Hepatocyte (in vitro differentiated cells): ENCODE data around the gene CRYBG2. TPM values are rescaled to one million over a fixed set of nuclear protein-coding genes. Genes with fewer than 3 reads are reported as not detected.
A peak's percentile ranks its signal among the peaks of the same experiment; 100 is the strongest.

Experiments used
- DNase-seq: peaks from one replicate; pipeline ENCODE4 v3.0.0-alpha.2; 2016; ENCODE audit warnings: low spot score
- H2AFZ ChIP-seq: fragments of 200-600 bp; sonication (generic); 2 replicates; pipeline ENCODE4 v1.6.0; 2016; ENCODE audit warnings: antibody characterized with exemption, mild to moderate bottlenecking
- H3K27ac ChIP-seq: fragments of 200-600 bp; sonication (generic); 2 replicates; pipeline ENCODE4 v1.5.1; 2016; ENCODE audit warnings: mild to moderate bottlenecking
- H3K27me3 ChIP-seq: fragments of 200-600 bp; sonication (generic); 2 replicates; pipeline ENCODE4 v1.6.1; 2016
- H3K36me3 ChIP-seq: fragments of 200-600 bp; sonication (generic); replicated peaks from 2 replicates; pipeline ENCODE4 v1.5.1; 2016; ENCODE audit warnings: low read depth; ENCODE audit not compliant: insufficient read depth
- H3K4me1 ChIP-seq: fragments of 200-600 bp; sonication (generic); 2 replicates; pipeline ENCODE4 v1.5.1; 2016; ENCODE audit warnings: mild to moderate bottlenecking, moderate library complexity; ENCODE audit not compliant: insufficient read depth
- H3K4me2 ChIP-seq: fragments of 200-600 bp; sonication (generic); 2 replicates; pipeline ENCODE4 v1.6.0; 2016
- H3K4me3 ChIP-seq: fragments of 200-600 bp; sonication (generic); 2 replicates; pipeline ENCODE4 v1.5.1; 2016; ENCODE audit warnings: mild to moderate bottlenecking
- H3K79me2 ChIP-seq: fragments of 200-600 bp; sonication (generic); 2 replicates; pipeline ENCODE4 v1.6.0; 2017; ENCODE audit warnings: mild to moderate bottlenecking
- H3K9me2 ChIP-seq: fragments of 200-600 bp; sonication (generic); replicated peaks from 2 replicates; pipeline ENCODE4 v1.6.0; 2017; ENCODE audit warnings: mild to moderate bottlenecking; ENCODE audit not compliant: insufficient read depth
- H3K9me3 ChIP-seq: fragments of 200-600 bp; sonication (generic); 2 replicates; pipeline ENCODE4 v1.5.1; 2016; ENCODE audit warnings: low read depth, mild to moderate bottlenecking
- H4K20me1 ChIP-seq: fragments of 200-600 bp; sonication (generic); 2 replicates; pipeline ENCODE4 v1.6.0; 2016; ENCODE audit warnings: mild to moderate bottlenecking; ENCODE audit not compliant: insufficient read depth, poor library complexity, severe bottlenecking
- EZH2 ChIP-seq: fragments of 200-600 bp; sonication (generic); IDR thresholded peaks from 2 replicates; pipeline ENCODE4 v1.6.1; 2016; ENCODE audit warnings: antibody characterized with exemption, mild to moderate bottlenecking, borderline replicate concordance
- EZH2phosphoT487 ChIP-seq: fragments of 200-600 bp; sonication (generic); IDR thresholded peaks from one replicate; pipeline ENCODE4 v1.6.1; 2018; ENCODE audit warnings: antibody characterized with exemption, mild to moderate bottlenecking, low read depth, moderate library complexity; ENCODE audit not compliant: unreplicated experiment, severe bottlenecking
- WGBS: methylation state at CpG from one replicate; pipeline ENCODE4 v1.1.6; 2016; ENCODE audit warnings: low lambda C conversion rate; ENCODE audit errors: missing lambda C conversion rate; 5-methylcytosine and 5-hydroxymethylcytosine counted together
- polyA plus RNA-seq: library from polyadenylated mRNA; unstranded; fragments of >200 nt; fragmentation: Nextera tagmentation; extraction: Ambion mirVana; gene quantifications from 2 replicates; pipeline ENCODE4 v1.2.1, GENCODE V29; 2016
- total RNA-seq: library from RNA; depleted of rRNA; stranded (reverse); fragments of >200 nt; gene quantifications from 2 replicates; pipeline ENCODE4 v1.2.3, GENCODE V29; 2014
- TF ChIP-seq, protein P1 (sequence below): fragments of 200-600 bp; sonication (generic); IDR thresholded peaks from 2 replicates; pipeline ENCODE4 v1.5.1; 2016; ENCODE audit warnings: antibody characterized with exemption, mild to moderate bottlenecking; ENCODE audit not compliant: poor library complexity

CRYBG2 gene
- total and polyA plus RNA-seq, 2 experiments from 2014 or later: 15.6 to 20.1 TPM

DNA sequence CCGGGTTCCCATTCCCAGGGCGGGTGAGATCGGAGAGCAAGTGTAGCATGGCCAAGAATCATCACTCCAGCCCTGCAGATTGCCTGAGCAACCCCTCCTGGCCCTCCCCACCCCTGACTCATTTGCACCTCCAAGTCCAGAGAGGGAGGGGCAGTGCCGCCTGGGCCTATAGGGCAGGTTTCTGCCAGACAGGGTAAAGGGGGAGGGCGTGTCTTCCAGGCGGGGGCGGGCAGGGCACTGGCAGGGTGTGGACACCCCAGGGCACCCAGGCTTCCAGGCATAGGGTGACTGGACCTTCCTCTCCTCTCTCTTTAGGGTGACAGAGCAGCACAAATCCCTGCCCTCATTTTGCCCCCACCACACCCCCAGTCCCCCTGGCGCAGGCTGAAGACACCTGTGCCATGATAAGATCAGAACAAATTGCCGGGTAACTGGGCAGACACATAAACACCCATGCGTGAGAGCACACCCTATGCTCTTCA, 3.2 kb upstream of the CRYBG2 start:
- WGBS: 86% methylated on average over 6 of the region's 10 CpGs

DNA sequence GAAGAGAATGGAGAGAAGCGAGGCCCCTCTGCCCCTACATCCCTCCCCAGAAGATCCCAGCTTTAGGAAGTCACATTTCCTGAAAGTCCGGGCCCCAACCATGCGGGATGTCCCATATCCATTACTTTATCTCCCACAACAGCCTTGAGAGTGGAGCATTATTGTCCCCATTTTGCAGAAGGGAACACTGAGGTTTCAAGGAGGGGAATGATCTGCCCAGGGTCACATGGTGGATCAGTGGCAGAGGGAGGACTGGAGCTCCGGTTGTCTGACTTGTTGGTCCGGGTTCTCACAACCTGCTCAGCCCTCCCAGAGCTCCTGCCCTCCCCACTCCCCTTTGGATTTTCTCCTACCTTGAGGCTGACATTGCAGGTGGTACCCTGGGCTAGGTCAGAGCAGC, 2.2 kb upstream of the CRYBG2 start:
- H3K4me1 ChIP-seq: peaks cover 50% of the 10 kb centered on the region
- H3K79me2 ChIP-seq: peaks cover 11% of the 10 kb centered on the region
- no peaks in the 10 kb centered on the region for H3K36me3 ChIP-seq
- H3K4me3 ChIP-seq: no peak overlapping the region
- H3K4me2 ChIP-seq: no peak overlapping the region
- WGBS: 81% methylated on average over 5 of the region's 5 CpGs
- no peaks in the 10 kb centered on the region for H3K9me3 ChIP-seq
- DNase-seq: no peak
- H3K27ac ChIP-seq: peak overlapping the region; percentile 100
- no peak for TF ChIP-seq EZH2phosphoT487
- TF ChIP-seq, protein P1, sequence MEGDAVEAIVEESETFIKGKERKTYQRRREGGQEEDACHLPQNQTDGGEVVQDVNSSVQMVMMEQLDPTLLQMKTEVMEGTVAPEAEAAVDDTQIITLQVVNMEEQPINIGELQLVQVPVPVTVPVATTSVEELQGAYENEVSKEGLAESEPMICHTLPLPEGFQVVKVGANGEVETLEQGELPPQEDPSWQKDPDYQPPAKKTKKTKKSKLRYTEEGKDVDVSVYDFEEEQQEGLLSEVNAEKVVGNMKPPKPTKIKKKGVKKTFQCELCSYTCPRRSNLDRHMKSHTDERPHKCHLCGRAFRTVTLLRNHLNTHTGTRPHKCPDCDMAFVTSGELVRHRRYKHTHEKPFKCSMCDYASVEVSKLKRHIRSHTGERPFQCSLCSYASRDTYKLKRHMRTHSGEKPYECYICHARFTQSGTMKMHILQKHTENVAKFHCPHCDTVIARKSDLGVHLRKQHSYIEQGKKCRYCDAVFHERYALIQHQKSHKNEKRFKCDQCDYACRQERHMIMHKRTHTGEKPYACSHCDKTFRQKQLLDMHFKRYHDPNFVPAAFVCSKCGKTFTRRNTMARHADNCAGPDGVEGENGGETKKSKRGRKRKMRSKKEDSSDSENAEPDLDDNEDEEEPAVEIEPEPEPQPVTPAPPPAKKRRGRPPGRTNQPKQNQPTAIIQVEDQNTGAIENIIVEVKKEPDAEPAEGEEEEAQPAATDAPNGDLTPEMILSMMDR: no peak
- no peak for TF ChIP-seq EZH2
- peaks cover 6% of the 10 kb centered on the region for H3K27me3 ChIP-seq
- no peak overlapping the region for H2AFZ ChIP-seq
- H3K9me2 ChIP-seq: no peaks in the 10 kb centered on the region
- no peaks in the 10 kb centered on the region for H4K20me1 ChIP-seq

More for the DNA sequence above, 3.2 kb upstream of the CRYBG2 start:
- H3K4me1 ChIP-seq: peaks cover 40% of the 10 kb centered on the region
- H3K79me2 ChIP-seq: peaks cover 11% of the 10 kb centered on the region
- H3K27ac ChIP-seq: no peak overlapping the region
- no peaks in the 10 kb centered on the region for H3K36me3 ChIP-seq
- peak; percentile 48 for DNase-seq
- no peaks in the 10 kb centered on the region for H3K9me3 ChIP-seq
- H3K4me2 ChIP-seq: no peak overlapping the region
- H2AFZ ChIP-seq: no peak overlapping the region
- no peaks in the 10 kb centered on the region for H4K20me1 ChIP-seq
- no peaks in the 10 kb centered on the region for H3K9me2 ChIP-seq
- H3K27me3 ChIP-seq: peaks cover 8% of the 10 kb centered on the region
- no peak overlapping the region for H3K4me3 ChIP-seq
- TF ChIP-seq, protein P1: no peak
- TF ChIP-seq EZH2phosphoT487 (no peak), EZH2 (no peak)

DNA sequence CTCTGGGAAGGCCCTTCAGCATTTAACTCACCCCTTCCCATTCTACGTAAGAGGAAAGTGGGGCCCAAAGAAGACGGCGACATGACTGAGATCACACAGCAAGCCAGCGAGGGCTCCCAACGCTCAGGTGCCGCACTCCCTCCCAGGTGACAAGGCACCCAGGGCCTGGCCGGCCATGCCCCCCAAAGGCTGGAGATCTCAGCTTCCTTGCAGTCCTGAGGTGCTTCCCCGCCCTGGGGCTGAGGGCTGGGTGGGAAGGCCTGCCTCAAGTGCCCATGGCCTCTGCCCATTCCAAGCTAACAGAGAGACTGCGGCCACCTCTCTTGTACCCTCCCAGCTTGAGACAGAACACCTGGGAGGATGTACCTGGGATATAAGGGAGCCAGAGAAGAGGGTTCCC, 1.0 kb upstream of the CRYBG2 start:
- 90% methylated on average over 9 of the region's 9 CpGs for WGBS
- no peaks in the 10 kb centered on the region for H3K36me3 ChIP-seq
- no peaks in the 10 kb centered on the region for H3K9me2 ChIP-seq
- H3K4me2 ChIP-seq: no peak overlapping the region
- no peak overlapping the region for H2AFZ ChIP-seq
- H3K4me3 ChIP-seq: no peak overlapping the region
- peaks cover 45% of the 10 kb centered on the region for H3K4me1 ChIP-seq
- DNase-seq: no peak
- peak overlapping the region; percentile 100 for H3K27ac ChIP-seq
- no peaks in the 10 kb centered on the region for H3K9me3 ChIP-seq
- TF ChIP-seq EZH2 (no peak), EZH2phosphoT487 (no peak)
- TF ChIP-seq, protein P1: no peak
- H3K27me3 ChIP-seq: no peaks in the 10 kb centered on the region
- peaks cover 11% of the 10 kb centered on the region for H3K79me2 ChIP-seq
- no peaks in the 10 kb centered on the region for H4K20me1 ChIP-seq
